Epithelial cell of proximal tubule (primary cell): ENCODE results near the gene LRRTM4. TPM values are rescaled to one million over a fixed set of nuclear protein-coding genes. Genes with fewer than 3 reads are reported as not detected.
"Not testable (repeated sequence)": the region's sequence is repeated elsewhere in the genome, so short reads cannot be mapped to it uniquely, and the experiment has no call there.

Experiments
- DNase-seq: peaks from one replicate; pipeline ENCODE4 v3.0.0-alpha.2; 2011; ENCODE audit warnings: low read depth
- H3K4me3 ChIP-seq: 2 replicates; pipeline ENCODE4 v1.5.1; 2011; ENCODE audit warnings: low read depth, mild to moderate bottlenecking, low read length
- total RNA-seq: library from RNA; depleted of rRNA; stranded (reverse); fragments of >200 nt; gene quantifications from 2 replicates; pipeline ENCODE4 v1.2.3, GENCODE V29; 2015
- TF ChIP-seq, protein P1 (sequence below): conservative IDR thresholded peaks from 2 replicates; pipeline ENCODE4 v1.5.1; 2012; ENCODE audit warnings: low read depth, mild to moderate bottlenecking, low read length

Gene LRRTM4
- total RNA-seq, 1 donor from 2014 or later = not detected

DNA sequence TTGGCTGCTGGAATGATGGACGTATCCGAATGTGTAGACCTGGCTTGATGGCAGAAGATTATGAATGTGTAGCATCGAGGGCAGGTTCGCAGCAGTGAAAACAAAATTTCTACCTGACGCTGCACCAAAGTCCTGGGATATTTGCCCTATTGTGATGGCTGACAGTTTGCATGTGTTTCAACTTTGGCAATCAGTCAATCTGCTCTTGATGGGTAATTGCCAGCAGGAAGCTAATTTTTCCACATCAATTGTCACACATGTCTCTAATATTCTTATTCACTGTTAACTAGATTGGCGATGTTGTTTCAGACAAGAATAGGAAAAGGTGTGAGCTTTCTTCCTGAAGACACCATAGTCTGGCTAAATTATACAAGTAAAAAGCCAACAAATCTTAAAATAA lies 821.3 kb downstream of the LRRTM4 start:
- DNase-seq = no peak
- H3K4me3 ChIP-seq = no peak overlapping the region
- TF ChIP-seq, protein P1, sequence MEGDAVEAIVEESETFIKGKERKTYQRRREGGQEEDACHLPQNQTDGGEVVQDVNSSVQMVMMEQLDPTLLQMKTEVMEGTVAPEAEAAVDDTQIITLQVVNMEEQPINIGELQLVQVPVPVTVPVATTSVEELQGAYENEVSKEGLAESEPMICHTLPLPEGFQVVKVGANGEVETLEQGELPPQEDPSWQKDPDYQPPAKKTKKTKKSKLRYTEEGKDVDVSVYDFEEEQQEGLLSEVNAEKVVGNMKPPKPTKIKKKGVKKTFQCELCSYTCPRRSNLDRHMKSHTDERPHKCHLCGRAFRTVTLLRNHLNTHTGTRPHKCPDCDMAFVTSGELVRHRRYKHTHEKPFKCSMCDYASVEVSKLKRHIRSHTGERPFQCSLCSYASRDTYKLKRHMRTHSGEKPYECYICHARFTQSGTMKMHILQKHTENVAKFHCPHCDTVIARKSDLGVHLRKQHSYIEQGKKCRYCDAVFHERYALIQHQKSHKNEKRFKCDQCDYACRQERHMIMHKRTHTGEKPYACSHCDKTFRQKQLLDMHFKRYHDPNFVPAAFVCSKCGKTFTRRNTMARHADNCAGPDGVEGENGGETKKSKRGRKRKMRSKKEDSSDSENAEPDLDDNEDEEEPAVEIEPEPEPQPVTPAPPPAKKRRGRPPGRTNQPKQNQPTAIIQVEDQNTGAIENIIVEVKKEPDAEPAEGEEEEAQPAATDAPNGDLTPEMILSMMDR = no peak

DNA sequence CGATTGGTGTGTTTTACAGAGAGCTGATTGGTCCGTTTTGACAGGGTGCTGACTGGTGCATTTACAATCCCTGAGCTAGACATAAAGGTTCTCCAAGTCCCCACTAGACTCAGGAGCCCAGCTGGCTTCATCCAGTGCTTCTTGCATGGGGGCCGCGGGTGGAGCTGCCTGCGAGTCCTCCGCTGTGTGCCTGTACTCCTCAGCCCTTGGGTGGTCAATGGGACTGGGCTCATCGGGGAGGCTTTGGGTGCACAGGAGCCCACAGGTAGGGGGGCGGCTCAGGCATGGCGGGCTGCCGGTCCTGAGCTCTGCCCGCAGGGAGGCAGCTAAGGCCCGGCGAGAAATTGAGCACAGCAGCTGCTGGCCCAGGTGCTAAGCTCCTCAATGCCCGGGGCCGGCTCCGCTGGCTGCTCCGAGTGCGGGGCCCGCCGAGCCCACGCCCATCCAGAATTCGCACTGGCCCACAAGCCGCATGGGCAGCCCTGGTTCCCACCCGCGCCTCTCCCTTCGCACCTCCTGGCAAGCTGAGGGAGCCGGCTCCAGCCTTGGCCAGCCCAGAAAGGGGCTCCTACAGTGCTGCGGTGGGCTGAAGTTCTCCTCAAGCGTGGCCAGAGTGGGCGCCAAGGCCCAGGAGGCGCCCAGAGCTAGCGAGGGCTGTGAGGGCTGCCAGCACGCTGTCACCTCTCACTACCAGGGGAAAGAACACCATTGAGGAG lies 824.0 kb downstream of the LRRTM4 start:
- DNase-seq, H3K4me3 ChIP-seq: not testable (repeated sequence)
